Coronary artery (tissue), 2 donors: Measurements from ENCODE around the gene IGF1R.

ENCODE experiments used
- DNase-seq: peaks from one replicate; pipeline ENCODE4 v3.0.0-alpha.2; 2017; ENCODE audit warnings: low spot score
- H3K27ac ChIP-seq, 2 donors: fragments of 200-600 bp; sonication (generic); one replicate each; pipeline ENCODE4 v1.5.1; 2016 to 2019
- H3K4me3 ChIP-seq: fragments of 200-600 bp; sonication (generic); 2 replicates; pipeline ENCODE4 v1.5.1; 2016; ENCODE audit warnings: mild to moderate bottlenecking, moderate library complexity
- TF ChIP-seq, protein P1 (sequence below): fragments of 200-600 bp; sonication (generic); IDR thresholded peaks from one replicate; pipeline ENCODE4 v1.5.1; 2019; ENCODE audit warnings: antibody characterized with exemption

IGF1R gene

GRCh38 chr15:98625614-98626013 is 22.7 kb upstream of the IGF1R start:
- Histone ChIP-seq H3K27ac (no peak overlapping the region), H3K4me3 (no peak overlapping the region)
- TF ChIP-seq, protein P1, sequence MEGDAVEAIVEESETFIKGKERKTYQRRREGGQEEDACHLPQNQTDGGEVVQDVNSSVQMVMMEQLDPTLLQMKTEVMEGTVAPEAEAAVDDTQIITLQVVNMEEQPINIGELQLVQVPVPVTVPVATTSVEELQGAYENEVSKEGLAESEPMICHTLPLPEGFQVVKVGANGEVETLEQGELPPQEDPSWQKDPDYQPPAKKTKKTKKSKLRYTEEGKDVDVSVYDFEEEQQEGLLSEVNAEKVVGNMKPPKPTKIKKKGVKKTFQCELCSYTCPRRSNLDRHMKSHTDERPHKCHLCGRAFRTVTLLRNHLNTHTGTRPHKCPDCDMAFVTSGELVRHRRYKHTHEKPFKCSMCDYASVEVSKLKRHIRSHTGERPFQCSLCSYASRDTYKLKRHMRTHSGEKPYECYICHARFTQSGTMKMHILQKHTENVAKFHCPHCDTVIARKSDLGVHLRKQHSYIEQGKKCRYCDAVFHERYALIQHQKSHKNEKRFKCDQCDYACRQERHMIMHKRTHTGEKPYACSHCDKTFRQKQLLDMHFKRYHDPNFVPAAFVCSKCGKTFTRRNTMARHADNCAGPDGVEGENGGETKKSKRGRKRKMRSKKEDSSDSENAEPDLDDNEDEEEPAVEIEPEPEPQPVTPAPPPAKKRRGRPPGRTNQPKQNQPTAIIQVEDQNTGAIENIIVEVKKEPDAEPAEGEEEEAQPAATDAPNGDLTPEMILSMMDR = no peak
- DNase-seq = no peak

DNA sequence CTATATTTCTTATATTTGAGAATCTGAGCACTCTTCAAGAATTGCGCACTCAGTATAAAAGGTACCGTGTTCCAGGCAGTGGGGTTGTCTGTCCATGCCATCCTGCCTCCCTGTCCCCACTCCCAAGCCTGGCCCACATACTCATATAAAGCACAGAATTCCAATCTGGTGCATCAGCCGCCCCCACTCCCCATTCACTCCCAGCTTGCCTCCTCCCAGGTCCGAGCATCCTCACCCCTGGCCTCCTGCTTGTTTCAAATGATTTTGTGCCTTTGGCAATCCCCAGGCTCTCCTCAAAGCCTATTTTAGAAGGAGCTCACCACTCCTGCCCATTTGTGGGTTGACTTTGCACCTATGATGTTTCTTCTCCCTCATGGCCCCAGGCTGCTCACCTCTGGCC is 22.2 kb upstream of the IGF1R start:
- DNase-seq = no peak
- Histone ChIP-seq H3K27ac (no peak overlapping the region), H3K4me3 (no peak overlapping the region)
- TF ChIP-seq, protein P1 = no peak

DNA sequence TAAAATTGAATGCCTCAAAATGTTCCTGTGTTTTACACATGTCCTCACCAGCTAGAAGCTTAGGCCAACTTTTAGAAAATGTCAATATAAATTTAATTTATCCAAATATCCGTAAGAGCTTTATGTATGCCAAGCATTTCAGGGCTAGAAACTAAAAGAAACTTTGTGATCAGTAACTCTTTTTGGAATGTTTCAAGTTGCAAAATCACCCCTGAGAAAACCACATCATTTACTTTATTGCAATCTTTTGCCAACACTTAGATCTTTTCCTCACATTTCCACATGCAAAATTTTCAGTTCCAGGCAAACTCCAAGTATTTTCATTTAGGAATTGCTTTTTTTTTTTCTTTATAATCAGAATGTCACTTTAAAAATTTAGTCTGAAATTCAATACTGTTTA is 20.1 kb upstream of the IGF1R start:
- Histone ChIP-seq H3K4me3 (no peak overlapping the region), H3K27ac (no peak overlapping the region)
- DNase-seq = no peak
- TF ChIP-seq, protein P1 = no peak

DNA sequence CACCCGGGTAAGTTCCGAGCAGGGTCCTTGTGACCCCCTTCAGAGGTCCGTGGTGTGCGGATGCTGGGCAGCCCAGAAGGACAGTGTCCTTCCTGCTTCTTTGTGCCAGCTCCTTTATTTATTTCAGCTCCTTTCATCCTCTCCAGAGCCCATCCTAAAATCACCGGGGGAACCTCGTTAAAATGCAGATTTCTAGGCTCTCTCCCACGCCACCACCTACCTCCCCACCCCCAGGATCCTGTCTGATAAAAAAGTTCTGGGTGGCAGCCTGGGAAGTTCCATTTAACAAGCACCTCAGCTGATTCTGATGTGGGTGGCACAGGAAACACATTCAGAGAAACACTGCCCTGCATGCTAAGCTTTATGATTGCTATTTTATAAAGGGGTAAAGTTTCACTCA is 12.5 kb upstream of the IGF1R start:
- Histone ChIP-seq H3K27ac (no peak overlapping the region), H3K4me3 (no peak overlapping the region)
- DNase-seq = no peak
- TF ChIP-seq, protein P1 = no peak

DNA sequence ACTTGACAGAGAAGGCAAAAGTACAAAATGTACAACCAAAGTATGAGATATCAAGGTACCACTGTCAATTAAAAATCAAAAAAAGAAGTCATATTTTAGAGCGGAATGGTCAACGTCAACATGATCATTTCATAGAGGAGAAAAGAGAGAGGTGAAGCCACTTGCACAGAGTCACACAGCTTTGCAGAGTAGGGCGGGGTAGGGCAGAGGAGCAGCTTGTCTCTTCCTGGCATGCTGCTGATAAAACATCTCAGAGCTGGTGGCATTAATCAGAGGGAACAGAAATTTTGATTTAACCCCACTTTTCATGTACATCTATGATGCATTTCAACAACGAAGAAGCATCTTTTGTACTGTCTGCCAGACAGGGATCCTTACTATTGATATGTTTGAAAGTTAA is 5.2 kb upstream of the IGF1R start:
- no peak overlapping the region for H3K27ac ChIP-seq
- TF ChIP-seq, protein P1 = no peak
- H3K4me3 ChIP-seq = no peak overlapping the region
- DNase-seq = no peak

DNA sequence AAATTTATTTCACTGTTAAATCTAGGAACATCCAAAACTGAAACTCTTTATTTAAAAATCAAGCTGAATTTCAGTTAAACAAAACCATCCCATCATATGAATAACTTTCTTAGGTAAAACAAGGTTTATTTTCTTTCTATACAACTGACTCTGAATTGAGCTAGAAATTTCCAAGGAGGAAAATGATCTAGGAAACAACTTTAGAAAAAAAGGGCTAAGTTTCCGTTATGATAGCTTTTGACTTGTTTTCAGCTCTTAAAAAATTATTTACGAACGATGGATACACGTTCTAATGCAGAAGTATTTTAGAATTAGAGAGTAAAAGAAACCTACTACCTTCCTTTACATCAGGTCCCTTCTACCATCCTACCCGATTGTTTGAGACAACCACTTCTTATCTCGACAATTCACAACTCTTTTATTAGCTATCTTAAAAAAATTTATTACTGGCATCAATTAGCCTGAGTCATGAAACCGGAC is 1.8 kb upstream of the IGF1R start:
- DNase-seq = no peak
- TF ChIP-seq, protein P1 = no peak
- peak overlapping the region in 1 of 2 donors; percentile 98 for H3K27ac ChIP-seq

DNA sequence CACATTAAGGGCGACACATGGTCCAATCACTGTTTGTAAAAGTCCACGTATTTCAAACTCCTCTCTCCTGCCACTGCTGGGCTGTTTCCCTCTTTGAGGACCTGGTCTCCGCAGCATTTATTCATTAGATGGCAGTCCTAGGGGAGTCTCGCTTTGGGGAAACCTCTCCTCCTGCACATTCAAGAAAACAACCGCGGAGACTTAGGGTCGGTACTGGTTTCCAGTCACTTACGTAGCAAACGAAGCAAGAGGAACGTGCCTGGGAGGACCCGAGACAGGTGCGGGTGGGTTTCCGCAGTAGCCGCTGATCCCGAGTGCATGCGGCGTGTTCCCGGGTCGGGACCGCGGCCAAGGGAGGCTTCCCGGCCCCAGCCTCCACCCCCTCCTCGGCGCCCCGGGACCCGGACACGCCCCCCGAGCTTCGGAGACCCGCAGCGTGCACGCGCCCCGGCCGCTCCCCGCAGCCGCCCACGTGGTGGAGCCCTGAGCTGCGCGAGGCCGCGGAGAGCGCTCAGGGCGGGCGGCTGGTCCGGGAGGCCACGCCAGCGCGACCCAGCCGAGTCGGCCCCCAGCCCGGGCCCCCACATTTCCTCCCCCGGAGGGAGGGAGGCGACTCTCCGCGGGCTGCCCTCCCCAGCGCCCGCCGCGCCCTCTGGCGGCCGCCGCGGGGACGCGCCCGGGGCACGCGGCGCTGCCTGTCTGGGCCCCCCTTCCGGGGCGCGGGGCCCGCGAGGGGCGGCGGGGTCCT is 1.1 kb upstream of the IGF1R start:
- TF ChIP-seq, protein P1 = peak; percentile 51
- peak overlapping the region; percentile 91 for H3K4me3 ChIP-seq
- peak overlapping the region; percentile 96 to 98 for H3K27ac ChIP-seq
- peak; percentile 77 for DNase-seq

More for the DNA sequence above, 1.8 kb upstream of the IGF1R start:
- peak overlapping the region; percentile 91 for H3K4me3 ChIP-seq
